Measurements from ENCODE around the gene ADGRL1. TPM values are rescaled to one million over a fixed set of nuclear protein-coding genes. Genes with fewer than 3 reads are reported as not detected.
"Not testable (repeated sequence)": the region's sequence is repeated elsewhere in the genome, so short reads cannot be mapped to it uniquely, and the experiment has no call there.

Gene ADGRL1
- total and polyA plus RNA-seq, 8 donors: 6.0 to 24.5 (median 13.3) TPM

DNA sequence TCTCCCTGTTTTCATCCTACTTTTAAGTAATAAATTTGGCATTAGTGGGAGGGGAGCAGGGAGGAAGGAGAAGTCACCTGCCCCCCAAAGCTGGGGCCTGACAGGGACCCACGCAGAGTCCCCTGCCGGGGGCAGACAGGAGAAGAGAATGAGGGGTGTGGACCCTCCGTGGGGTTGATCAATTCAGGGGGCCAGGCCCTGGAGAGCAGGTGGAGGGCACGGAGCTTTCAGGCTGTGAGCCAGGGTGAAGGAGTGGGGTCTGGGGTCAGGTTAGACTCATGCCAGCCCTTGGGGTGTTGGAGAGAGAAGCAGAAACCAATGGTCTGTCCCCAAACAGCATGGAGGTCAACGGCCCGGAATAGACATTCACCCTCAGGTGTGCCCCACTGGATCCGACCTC is 1.8 kb downstream of the ADGRL1 start:
- H3K9me3 ChIP-seq; DNase-seq; intact Hi-C loops (cut with DNase I; ENCODE audit: low total_unique reads); H3K36me3 ChIP-seq; H3K27ac ChIP-seq: not testable (repeated sequence)
- Histone ChIP-seq H3K27me3 (peaks cover 0 to 33% (median 8%) of the 10 kb centered on the region in 3 donors), H3K4me1 (peaks cover 16 to 68% (median 45%) of the 10 kb centered on the region in 4 donors), H3K4me3 (peak overlapping the region in 2 of 4 donors; percentile 72 to 76)
- 64 to 74% (median 68%) methylated on average over 7 of the region's 7 CpGs for WGBS, 5 donors

DNA sequence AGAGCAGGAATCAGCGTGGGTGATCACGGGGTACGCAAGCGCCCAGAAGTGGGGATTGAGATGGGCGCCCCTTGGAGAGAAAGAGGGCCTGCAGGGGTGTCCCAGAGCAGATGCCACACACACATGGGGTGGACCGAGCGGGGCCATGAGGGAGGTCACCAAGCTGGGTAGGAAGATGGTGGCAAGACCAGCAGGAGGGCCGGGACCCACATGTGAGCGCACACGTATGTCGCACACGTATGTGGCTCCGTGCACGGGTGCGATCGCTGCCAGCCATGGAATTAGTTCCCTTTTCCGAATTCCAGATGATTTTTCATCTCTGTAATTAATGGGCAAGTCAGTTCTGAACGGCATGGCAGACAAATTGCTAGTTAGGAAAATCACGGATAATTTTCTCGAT is 2.2 kb downstream of the ADGRL1 start:
- H3K27ac ChIP-seq; intact Hi-C loops (cut with DNase I; ENCODE audit: low total_unique reads); H3K36me3 ChIP-seq; H3K9me3 ChIP-seq; DNase-seq; H3K4me3 ChIP-seq: not testable (repeated sequence)
- Histone ChIP-seq H3K27me3 (peaks cover 0 to 28% (median 7%) of the 10 kb centered on the region in 3 donors), H3K4me1 (peaks cover 16 to 67% (median 41%) of the 10 kb centered on the region in 4 donors)
- 74 to 86% (median 82%) methylated on average over 9 to 20 of the region's 20 CpGs for whole genome bisulfite sequencing, 5 donors

- peaks cover 0 to 24% (median 7%) of the 10 kb centered on the region in 3 donors for H3K27me3 ChIP-seq
- H3K27ac ChIP-seq: no peak overlapping the region
- H3K4me3 ChIP-seq: no peak overlapping the region
- DNase-seq: no peak
- intact Hi-C loops (cut with DNase I; ENCODE audit: low total_unique reads): no loop called here
- H3K36me3 ChIP-seq: no peaks in the 10 kb centered on the region
- TF ChIP-seq EP300 (IDR thresholded peaks at IDR 0.05) (no peak), POLR2AphosphoS5 (IDR thresholded peaks at IDR 0.05) (no peak), POLR2A (IDR thresholded peaks at IDR 0.05) (no peak)
- TF ChIP-seq, protein P1, sequence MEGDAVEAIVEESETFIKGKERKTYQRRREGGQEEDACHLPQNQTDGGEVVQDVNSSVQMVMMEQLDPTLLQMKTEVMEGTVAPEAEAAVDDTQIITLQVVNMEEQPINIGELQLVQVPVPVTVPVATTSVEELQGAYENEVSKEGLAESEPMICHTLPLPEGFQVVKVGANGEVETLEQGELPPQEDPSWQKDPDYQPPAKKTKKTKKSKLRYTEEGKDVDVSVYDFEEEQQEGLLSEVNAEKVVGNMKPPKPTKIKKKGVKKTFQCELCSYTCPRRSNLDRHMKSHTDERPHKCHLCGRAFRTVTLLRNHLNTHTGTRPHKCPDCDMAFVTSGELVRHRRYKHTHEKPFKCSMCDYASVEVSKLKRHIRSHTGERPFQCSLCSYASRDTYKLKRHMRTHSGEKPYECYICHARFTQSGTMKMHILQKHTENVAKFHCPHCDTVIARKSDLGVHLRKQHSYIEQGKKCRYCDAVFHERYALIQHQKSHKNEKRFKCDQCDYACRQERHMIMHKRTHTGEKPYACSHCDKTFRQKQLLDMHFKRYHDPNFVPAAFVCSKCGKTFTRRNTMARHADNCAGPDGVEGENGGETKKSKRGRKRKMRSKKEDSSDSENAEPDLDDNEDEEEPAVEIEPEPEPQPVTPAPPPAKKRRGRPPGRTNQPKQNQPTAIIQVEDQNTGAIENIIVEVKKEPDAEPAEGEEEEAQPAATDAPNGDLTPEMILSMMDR (IDR thresholded peaks at IDR 0.05): no peak
- H3K9me3 ChIP-seq: no peaks in the 10 kb centered on the region
- H3K4me1 ChIP-seq: peaks cover 16 to 67% (median 40%) of the 10 kb centered on the region in 4 donors
- 30 to 64% (median 37%) methylated on average over 9 to 13 of the region's 13 CpGs for WGBS, 5 donors
Observed at GRCh38 chr19:14203177-14203576, 2.8 kb downstream of the ADGRL1 start.

DNA sequence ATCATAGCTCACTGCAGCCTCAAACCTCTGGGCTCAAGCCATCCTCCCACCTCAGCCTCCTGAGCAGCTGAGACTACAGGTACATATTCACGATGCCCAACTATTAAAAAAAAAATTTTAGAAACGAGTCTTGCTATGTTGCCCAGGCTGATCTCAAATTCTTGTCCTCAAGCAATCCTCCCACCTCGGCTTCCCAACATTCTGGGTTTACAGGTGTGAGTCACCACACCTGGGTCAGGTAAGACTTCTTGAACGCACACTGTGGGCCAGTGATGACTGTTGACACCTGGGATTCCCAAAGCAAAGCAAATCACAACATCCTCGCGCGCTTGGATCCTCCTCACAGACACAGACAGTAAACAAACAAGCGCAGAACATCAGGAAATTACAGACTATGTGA is 4.5 kb downstream of the ADGRL1 start:
- Histone ChIP-seq H3K27me3 (peaks cover 0 to 14% (median 7%) of the 10 kb centered on the region in 3 donors), H3K4me1 (peaks cover 16 to 55% (median 36%) of the 10 kb centered on the region in 4 donors)
- H3K9me3 ChIP-seq; DNase-seq; H3K4me3 ChIP-seq; H3K27ac ChIP-seq; H3K36me3 ChIP-seq; intact Hi-C loops (cut with DNase I; ENCODE audit: low total_unique reads): not testable (repeated sequence)
- WGBS, 5 donors: 68 to 84% (median 72%) methylated on average over 8 of the region's 8 CpGs

- 52 to 60% (median 54%) methylated on average over 24 of the region's 24 CpGs for WGBS, 5 donors
Observed at GRCh38 chr19:14200147-14200841, 5.7 kb downstream of the ADGRL1 start.

More at GRCh38 chr19:14200147-14200841, 5.7 kb downstream of the ADGRL1 start:
- H3K9me3 ChIP-seq; H3K27me3 ChIP-seq; H3K36me3 ChIP-seq; intact Hi-C loops (cut with DNase I; ENCODE audit: low total_unique reads); H3K4me3 ChIP-seq: not testable (repeated sequence)
- peak; percentile 69 for DNase-seq
- TF ChIP-seq, protein P1 (IDR thresholded peaks at IDR 0.05): peak in 5 of 7 experiments; percentile 19 to 62 (median 50)
- peak in 1 of 3 donors; percentile 42 for TF ChIP-seq POLR2AphosphoS5 (IDR thresholded peaks at IDR 0.05)
- H3K27ac ChIP-seq: peak overlapping the region in 1 of 5 donors; percentile 22
- peaks cover 11 to 57% (median 32%) of the 10 kb centered on the region in 4 donors for H3K4me1 ChIP-seq

All from stomach (tissue), 9 donors.